ENCODE results near the gene PARVG.

DNA sequence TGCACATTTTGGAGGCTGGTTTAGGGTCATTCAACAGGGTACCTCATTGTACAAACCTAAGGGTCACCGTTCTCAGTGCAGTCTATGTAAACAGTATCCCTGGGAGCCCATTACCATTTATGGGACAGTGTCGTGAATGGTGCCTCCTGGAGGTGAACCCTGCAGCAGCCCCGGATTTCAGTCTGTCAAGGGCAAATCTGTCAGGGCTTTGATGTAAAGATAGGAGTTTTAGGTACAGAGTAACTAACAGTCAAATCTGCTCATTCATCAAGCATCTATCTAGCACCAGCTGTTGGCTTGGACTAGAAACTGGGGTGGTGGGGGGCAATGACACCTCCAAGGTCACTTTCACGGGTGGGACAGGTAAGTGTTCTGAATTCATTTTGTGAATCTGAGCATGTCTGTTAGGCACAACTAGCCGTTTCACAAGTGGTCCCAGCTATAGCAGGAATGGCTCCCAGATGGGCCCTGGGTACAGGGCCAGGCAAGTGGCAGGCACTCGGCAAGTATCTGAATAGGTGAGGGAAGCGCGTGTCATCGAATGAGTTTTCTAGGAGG is 63.6 kb downstream of the PARVG start:
- TF ChIP-seq, protein P1, sequence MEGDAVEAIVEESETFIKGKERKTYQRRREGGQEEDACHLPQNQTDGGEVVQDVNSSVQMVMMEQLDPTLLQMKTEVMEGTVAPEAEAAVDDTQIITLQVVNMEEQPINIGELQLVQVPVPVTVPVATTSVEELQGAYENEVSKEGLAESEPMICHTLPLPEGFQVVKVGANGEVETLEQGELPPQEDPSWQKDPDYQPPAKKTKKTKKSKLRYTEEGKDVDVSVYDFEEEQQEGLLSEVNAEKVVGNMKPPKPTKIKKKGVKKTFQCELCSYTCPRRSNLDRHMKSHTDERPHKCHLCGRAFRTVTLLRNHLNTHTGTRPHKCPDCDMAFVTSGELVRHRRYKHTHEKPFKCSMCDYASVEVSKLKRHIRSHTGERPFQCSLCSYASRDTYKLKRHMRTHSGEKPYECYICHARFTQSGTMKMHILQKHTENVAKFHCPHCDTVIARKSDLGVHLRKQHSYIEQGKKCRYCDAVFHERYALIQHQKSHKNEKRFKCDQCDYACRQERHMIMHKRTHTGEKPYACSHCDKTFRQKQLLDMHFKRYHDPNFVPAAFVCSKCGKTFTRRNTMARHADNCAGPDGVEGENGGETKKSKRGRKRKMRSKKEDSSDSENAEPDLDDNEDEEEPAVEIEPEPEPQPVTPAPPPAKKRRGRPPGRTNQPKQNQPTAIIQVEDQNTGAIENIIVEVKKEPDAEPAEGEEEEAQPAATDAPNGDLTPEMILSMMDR (IDR thresholded peaks at IDR 0.05; ENCODE audit: borderline replicate concordance, extremely low read depth, low read length, poor library complexity, severe bottlenecking), result no peak
- TF ChIP-seq EZH2 (IDR thresholded peaks at IDR 0.05; ENCODE audit: borderline replicate concordance, low read depth, low read length, severe bottlenecking), result no peak

All from DND-41 (cell line).